Measurements from ENCODE around the gene ACSM3.
A peak's percentile ranks its signal among the peaks of the same experiment; 100 is the strongest.
"Not testable (repeated sequence)": the region's sequence is repeated elsewhere in the genome, so short reads cannot be mapped to it uniquely, and the experiment has no call there.

Gene ACSM3

GRCh38 chr16:20744922-20745440, 18.8 kb upstream of the ACSM3 start:
- Mint-ChIP-seq H3K27me3 (no peaks in the 10 kb centered on the region), H3K4me3 (no peak overlapping the region), H3K27ac (peak overlapping the region; percentile 75), H3K9me3 (peaks cover 12% of the 10 kb centered on the region), H3K4me1 (ENCODE audit: low read depth) (peaks cover 29% of the 10 kb centered on the region), H3K36me3 (ENCODE audit: low read depth) (peaks cover 19% of the 10 kb centered on the region)
- intact Hi-C loops (cut with micrococcal nuclease), result no loop called here

- peaks cover 11% of the 10 kb centered on the region for H3K36me3 Mint-ChIP-seq (ENCODE audit: low read depth)
- peaks cover 21% of the 10 kb centered on the region for H3K4me1 Mint-ChIP-seq (ENCODE audit: low read depth)
- peaks cover 12% of the 10 kb centered on the region for H3K9me3 Mint-ChIP-seq
- H3K27ac Mint-ChIP-seq, result no peak overlapping the region
- H3K4me3 Mint-ChIP-seq, result no peak overlapping the region
- H3K27me3 Mint-ChIP-seq, result no peaks in the 10 kb centered on the region
- intact Hi-C loops (cut with micrococcal nuclease), result no loop called here
Measured at GRCh38 chr16:20746461-20746860, 17.4 kb upstream of the ACSM3 start.

- peaks cover 12% of the 10 kb centered on the region for H3K9me3 Mint-ChIP-seq
- intact Hi-C loops (cut with micrococcal nuclease), result no loop called here
- H3K27me3 Mint-ChIP-seq, result no peaks in the 10 kb centered on the region
- H3K27ac Mint-ChIP-seq, result peak overlapping the region; percentile 48
- peaks cover 10% of the 10 kb centered on the region for H3K36me3 Mint-ChIP-seq (ENCODE audit: low read depth)
- peaks cover 21% of the 10 kb centered on the region for H3K4me1 Mint-ChIP-seq (ENCODE audit: low read depth)
- no peak overlapping the region for H3K4me3 Mint-ChIP-seq
Measured at GRCh38 chr16:20747030-20747816, 16.6 kb upstream of the ACSM3 start.

DNA sequence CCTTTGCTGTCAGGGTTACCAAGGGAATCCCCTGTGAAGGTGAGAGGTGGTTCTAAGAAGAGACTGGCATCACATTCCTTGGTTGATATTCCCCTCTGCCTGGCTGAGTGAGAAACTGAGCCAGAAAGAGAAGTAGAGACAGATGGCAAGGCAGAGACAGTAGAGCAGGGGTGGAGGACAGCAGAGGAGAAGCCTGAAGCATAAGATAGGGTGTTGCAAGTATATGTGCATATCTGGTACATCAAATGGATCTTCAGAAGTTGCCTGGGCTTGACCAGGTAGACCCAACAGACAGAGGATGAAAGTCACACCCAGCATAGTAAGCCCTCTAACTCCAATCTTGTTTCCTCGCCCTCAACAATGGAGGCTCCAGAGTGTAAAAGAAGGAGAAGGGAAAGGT, 14.3 kb upstream of the ACSM3 start:
- intact Hi-C loops (cut with micrococcal nuclease), result no loop called here
- Mint-ChIP-seq H3K36me3 (ENCODE audit: low read depth) (peaks cover 10% of the 10 kb centered on the region), H3K27me3 (no peaks in the 10 kb centered on the region), H3K27ac (no peak overlapping the region), H3K9me3 (peaks cover 12% of the 10 kb centered on the region), H3K4me1 (ENCODE audit: low read depth) (peaks cover 19% of the 10 kb centered on the region), H3K4me3 (no peak overlapping the region)

DNA sequence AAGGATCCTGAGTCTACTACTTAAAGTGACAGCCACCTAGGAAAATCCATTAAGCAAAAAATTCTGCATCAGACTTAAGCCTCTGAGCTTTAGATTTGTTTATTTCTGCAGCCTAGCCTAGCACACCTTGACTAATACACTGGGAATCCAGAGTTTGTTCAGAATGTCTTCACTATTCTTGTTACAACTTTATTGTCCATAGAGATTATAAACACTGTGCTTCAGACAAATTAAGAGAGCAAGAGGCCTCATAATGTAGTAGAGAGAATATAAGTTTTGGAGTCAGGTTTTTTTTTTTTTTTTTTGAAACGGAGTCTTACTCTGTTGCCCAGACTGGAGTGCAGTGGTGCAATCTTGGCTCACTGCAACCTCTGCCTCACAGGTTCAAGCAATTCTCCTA, 13.3 kb upstream of the ACSM3 start:
- Mint-ChIP-seq H3K27ac (no peak overlapping the region), H3K27me3 (no peaks in the 10 kb centered on the region), H3K4me3 (no peak overlapping the region), H3K36me3 (ENCODE audit: low read depth) (peaks cover 10% of the 10 kb centered on the region), H3K9me3 (peaks cover 12% of the 10 kb centered on the region), H3K4me1 (ENCODE audit: low read depth) (peaks cover 11% of the 10 kb centered on the region)
- intact Hi-C loops (cut with micrococcal nuclease), result no loop called here

- H3K4me3 Mint-ChIP-seq, result no peak overlapping the region
- no peaks in the 10 kb centered on the region for H3K27me3 Mint-ChIP-seq
- H3K36me3 Mint-ChIP-seq (ENCODE audit: low read depth), result no peaks in the 10 kb centered on the region
- no peak overlapping the region for H3K27ac Mint-ChIP-seq
- no peaks in the 10 kb centered on the region for H3K9me3 Mint-ChIP-seq
- intact Hi-C loops (cut with micrococcal nuclease), result no loop called here
- no peaks in the 10 kb centered on the region for H3K4me1 Mint-ChIP-seq (ENCODE audit: low read depth)
Measured at GRCh38 chr16:20753727-20754126, 10.1 kb upstream of the ACSM3 start.

DNA sequence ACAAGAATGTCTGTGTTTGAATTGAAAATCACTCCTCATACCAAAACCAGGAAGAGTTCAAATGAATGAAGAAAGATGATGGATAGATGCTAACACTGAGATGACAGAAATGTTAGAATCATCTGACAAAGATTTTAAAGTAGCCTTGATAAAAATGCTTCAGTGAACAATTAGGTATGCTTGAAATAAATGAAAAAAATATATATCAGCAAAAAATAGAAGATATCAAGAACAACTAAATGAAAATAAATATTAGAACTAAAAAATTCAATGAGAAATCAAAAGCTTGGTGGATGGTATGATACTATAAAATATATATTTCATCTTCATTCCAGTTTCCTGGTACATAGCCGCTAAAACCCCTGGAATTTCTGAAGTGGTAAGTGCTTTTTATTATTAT, 8.6 kb upstream of the ACSM3 start:
- Mint-ChIP-seq H3K9me3 (peaks cover 6% of the 10 kb centered on the region), H3K4me1 (ENCODE audit: low read depth) (peaks cover 3% of the 10 kb centered on the region), H3K4me3 (no peak overlapping the region), H3K27ac (no peak overlapping the region), H3K36me3 (ENCODE audit: low read depth) (no peaks in the 10 kb centered on the region), H3K27me3 (no peaks in the 10 kb centered on the region)
- intact Hi-C loops (cut with micrococcal nuclease), result no loop called here

GRCh38 chr16:20755799-20756198, 8.0 kb upstream of the ACSM3 start:
- H3K4me1 Mint-ChIP-seq (ENCODE audit: low read depth); H3K27ac Mint-ChIP-seq; H3K4me3 Mint-ChIP-seq; H3K27me3 Mint-ChIP-seq; H3K36me3 Mint-ChIP-seq (ENCODE audit: low read depth); intact Hi-C loops (cut with micrococcal nuclease): not testable (repeated sequence)
- peaks cover 11% of the 10 kb centered on the region for H3K9me3 Mint-ChIP-seq

- intact Hi-C loops (cut with micrococcal nuclease), result no loop called here
- H3K27me3 Mint-ChIP-seq, result no peaks in the 10 kb centered on the region
Measured at GRCh38 chr16:20760346-20760745, 3.5 kb upstream of the ACSM3 start.

DNA sequence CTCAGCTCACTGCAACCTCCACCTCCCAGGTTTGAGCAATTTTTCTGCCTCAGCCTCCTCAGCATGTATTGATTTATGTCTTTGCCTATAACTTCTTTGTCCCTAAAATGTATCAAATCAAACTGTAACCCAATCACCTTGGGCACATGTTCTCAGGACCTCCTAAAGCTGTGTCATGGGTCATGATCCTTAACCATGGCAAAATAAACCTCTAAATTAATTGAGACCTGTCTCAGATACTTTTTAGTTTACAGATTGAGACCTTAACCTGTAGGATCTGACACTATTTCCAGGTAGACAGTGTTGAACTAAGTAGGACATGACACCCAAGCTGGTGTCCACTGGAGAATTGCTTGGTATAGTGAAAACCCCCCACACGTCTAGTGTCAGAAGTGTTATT, 2.6 kb upstream of the ACSM3 start:
- intact Hi-C loops (cut with micrococcal nuclease), result no loop called here

More at GRCh38 chr16:20760346-20760745, 3.5 kb upstream of the ACSM3 start:
- H3K27ac Mint-ChIP-seq, result no peak overlapping the region
- peaks cover 18% of the 10 kb centered on the region for H3K9me3 Mint-ChIP-seq
- peaks cover 7% of the 10 kb centered on the region for H3K36me3 Mint-ChIP-seq (ENCODE audit: low read depth)
- H3K4me3 Mint-ChIP-seq, result no peak overlapping the region
- peaks cover 33% of the 10 kb centered on the region for H3K4me1 Mint-ChIP-seq (ENCODE audit: low read depth)

GRCh38 chr16:20762404-20763123, 1.2 kb upstream of the ACSM3 start:
- Mint-ChIP-seq H3K4me3 (no peak overlapping the region), H3K4me1 (ENCODE audit: low read depth) (peaks cover 33% of the 10 kb centered on the region), H3K36me3 (ENCODE audit: low read depth) (peaks cover 7% of the 10 kb centered on the region), H3K27me3 (no peaks in the 10 kb centered on the region), H3K27ac (peak overlapping the region; percentile 84), H3K9me3 (peaks cover 18% of the 10 kb centered on the region)
- intact Hi-C loops (cut with micrococcal nuclease), result no loop called here

More for the DNA sequence above, 2.6 kb upstream of the ACSM3 start:
- no peak overlapping the region for H3K27ac Mint-ChIP-seq
- no peak overlapping the region for H3K4me3 Mint-ChIP-seq
- H3K27me3 Mint-ChIP-seq, result no peaks in the 10 kb centered on the region
- peaks cover 7% of the 10 kb centered on the region for H3K36me3 Mint-ChIP-seq (ENCODE audit: low read depth)
- H3K9me3 Mint-ChIP-seq, result peaks cover 18% of the 10 kb centered on the region
- H3K4me1 Mint-ChIP-seq (ENCODE audit: low read depth), result peaks cover 33% of the 10 kb centered on the region

DNA sequence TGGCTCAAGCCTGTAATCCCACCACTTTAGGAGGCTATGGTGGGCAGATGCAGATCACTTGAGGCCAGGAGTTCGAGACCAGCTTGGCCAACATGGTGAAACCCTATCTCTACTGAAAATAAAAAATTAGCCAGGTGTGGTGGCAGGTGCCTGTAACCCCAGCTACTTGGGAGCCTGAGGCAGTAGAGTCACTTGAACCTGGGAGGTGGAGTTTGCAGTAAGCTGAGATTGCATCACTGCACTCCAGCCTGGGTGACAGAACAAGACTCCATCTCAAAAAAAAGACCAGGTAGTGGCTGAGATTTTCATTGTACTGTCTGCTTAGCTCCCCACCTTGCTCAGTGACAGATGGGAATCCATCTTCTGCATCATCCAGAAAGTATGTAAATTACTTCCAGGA, 634 bp downstream of the ACSM3 start:
- H3K27ac Mint-ChIP-seq; H3K27me3 Mint-ChIP-seq; H3K4me3 Mint-ChIP-seq; intact Hi-C loops (cut with micrococcal nuclease); H3K36me3 Mint-ChIP-seq (ENCODE audit: low read depth): not testable (repeated sequence)
- Mint-ChIP-seq H3K9me3 (peaks cover 18% of the 10 kb centered on the region), H3K4me1 (ENCODE audit: low read depth) (peaks cover 33% of the 10 kb centered on the region)

GRCh38 chr16:20765732-20766131, 1.9 kb downstream of the ACSM3 start:
- H3K36me3 Mint-ChIP-seq (ENCODE audit: low read depth), result peaks cover 5% of the 10 kb centered on the region
- intact Hi-C loops (cut with micrococcal nuclease), result no loop called here

DNA sequence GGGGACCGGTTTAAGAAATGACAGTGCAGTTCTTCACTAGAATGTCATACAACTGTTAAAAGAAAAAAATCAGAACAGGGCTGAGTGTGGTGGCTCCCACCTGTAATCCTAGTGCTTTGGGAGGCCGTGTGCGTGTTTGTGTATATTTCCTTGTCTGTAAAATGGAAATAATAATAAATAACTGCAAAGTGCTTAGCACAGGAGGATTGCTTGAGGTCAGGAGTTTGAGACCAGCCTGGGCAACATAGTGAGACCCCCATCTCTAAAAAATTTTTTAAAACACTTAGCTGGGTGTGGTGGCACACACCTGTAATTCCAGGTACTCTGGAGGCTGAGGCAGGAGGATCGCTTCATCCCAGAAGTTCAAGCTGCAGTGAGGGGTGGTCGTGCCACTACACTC, 2.5 kb downstream of the ACSM3 start:
- Mint-ChIP-seq H3K27me3 (no peaks in the 10 kb centered on the region), H3K36me3 (ENCODE audit: low read depth) (no peaks in the 10 kb centered on the region), H3K9me3 (peaks cover 2% of the 10 kb centered on the region), H3K4me1 (ENCODE audit: low read depth) (peaks cover 23% of the 10 kb centered on the region), H3K27ac (no peak overlapping the region), H3K4me3 (no peak overlapping the region)
- intact Hi-C loops (cut with micrococcal nuclease), result no loop called here

More at GRCh38 chr16:20765732-20766131, 1.9 kb downstream of the ACSM3 start:
- Mint-ChIP-seq H3K4me3 (no peak overlapping the region), H3K9me3 (peaks cover 7% of the 10 kb centered on the region), H3K27ac (no peak overlapping the region), H3K4me1 (ENCODE audit: low read depth) (peaks cover 25% of the 10 kb centered on the region), H3K27me3 (no peaks in the 10 kb centered on the region)

Data from dendritic cell treated with granulocyte-macrophage colony-stimulating factor and Interleukin-4, amounts not matched to agents 40 ng/mL and 50 ng/mL, for 4 days (primary cell).